T-helper 22 cell (primary cell): ENCODE results near the gene WSB2.
"Not testable (repeated sequence)": the region's sequence is repeated elsewhere in the genome, so short reads cannot be mapped to it uniquely, and the experiment has no call there.

Experiments used
- DNase-seq: peaks from one replicate; pipeline ENCODE4 v3.0.0-alpha.2; 2020; ENCODE audit warnings: low read depth

WSB2 gene

DNA sequence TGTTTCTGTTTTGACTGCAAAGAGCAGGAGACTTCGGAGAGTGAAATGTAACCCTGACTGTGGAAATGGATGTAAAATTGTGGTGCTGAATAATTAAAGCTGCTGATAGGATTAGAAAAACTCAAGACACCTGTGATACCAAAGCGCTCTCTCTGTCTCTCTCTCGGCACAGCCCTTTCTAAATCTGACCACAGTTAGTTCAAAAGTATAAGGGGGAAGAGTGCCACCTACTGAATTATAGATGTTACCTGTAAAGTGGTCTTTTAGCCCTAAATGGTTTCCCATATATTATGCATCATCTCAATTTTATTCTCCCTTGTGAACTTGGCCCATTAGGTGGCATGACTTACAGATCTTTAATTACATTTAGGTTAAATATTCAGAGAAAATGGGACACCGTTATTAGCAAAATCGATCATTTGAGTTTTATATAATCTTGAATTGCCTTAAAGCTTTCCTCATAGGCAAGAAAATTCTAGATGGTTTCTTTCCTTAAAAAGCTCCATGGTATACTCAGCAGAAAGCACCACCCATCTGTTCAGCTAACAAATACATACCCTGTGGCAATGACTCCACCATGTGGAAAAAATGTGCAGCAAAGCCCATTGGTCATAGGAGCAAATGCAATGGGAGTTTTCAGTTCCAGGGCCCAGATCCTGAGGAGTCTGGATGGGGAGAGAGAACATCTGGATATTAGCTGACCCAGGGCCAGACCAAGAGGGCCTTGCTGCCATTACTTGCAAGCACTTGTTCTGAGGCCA, 26.4 kb downstream of the WSB2 start:
- no peak for DNase-seq

DNA sequence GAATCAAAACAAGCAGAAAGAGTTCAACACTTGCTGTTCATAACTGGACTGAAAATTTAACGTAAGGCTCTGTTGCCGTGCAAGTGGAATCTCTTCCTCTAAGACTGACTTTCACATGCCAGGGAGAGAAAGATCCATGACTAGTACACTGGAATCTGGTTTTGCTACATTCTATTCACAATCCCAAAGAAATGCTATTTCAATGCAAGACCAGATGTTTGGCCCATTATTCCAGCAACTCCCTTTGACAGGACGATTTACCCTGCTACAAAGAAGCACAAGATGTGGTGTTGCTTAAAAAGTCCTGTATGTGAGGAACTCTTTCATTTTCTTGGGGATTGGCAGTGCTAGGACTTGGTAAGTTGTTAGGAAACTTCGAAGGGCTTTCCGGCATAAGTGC, 27.1 kb downstream of the WSB2 start:
- DNase-seq, result no peak

DNA sequence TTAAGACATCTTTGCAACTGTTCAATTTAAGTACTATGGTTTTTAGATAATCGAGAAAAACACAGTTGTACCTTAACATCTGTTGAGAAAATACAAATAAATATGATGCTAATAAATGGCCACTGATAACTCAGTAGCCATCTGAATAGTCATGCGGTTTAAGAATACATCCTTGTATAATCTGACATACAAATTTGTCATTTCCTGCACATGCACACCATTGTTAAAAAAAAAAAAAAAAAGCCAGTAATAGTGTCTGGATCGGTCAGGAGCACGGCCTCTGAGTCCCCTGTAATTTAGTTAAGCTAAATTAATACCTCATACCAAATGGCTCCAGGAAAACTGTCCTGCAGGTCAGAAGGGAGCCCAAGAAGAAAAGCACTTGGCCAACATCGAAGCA, 27.7 kb downstream of the WSB2 start:
- DNase-seq, result no peak

DNA sequence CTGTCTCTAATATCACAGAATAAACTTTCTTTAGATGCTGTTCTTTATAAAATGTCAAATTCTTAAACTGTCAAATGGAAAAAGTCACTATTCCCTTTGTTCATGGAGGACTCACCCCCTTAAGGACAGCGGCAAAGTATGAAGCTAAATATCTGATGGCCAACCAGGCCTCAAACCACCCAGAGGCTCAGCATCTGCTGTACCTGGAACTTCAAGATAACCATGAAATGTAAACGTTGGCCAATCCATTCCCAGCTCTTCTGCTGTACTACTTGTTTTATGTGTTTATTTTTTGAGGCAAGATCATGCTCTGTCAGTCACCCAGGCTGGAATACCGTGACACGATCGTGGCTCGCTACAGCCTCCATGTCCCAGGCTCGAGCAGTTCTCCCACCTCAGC, 28.8 kb downstream of the WSB2 start:
- DNase-seq, result no peak

DNA sequence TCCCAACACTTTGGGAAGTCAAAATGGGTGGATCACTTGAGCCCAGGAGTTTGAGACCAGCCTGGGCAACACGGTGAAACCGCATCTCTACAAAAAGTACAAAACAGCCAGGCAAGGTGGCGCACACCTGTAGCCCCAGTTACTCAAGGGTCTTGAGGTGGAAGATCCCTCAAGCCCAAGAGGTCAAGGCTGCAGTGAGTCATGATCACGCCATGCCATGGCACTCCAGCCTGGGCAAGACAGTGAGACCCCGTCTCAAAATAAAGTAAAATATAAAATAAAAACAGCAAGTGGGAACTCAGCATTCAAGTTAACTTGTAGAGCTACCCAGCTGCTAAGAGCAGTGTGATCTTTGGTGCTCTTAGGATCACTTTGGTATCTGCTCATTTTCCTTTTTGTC, 31.8 kb downstream of the WSB2 start:
- DNase-seq, result no peak

DNA sequence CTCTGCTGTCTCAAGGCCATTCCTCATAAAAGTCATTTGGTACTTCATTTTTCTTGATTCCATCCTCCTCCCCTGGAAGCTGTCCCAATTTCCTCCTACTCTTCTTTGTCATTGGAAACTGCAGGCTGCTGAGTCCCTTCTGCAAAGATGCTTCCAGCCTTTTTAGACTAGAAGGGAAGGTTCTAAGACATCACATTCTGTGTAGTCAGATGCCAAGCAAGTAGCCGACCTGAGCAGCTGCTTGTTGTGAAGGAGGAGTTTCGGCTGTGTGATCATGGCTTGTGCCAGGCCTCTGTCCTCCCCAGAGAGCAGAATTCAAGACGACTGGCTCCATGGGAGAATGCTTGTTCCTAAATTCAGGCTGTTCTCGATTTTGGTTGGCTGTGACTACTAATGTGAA, 35.8 kb downstream of the WSB2 start:
- DNase-seq, result no peak

DNA sequence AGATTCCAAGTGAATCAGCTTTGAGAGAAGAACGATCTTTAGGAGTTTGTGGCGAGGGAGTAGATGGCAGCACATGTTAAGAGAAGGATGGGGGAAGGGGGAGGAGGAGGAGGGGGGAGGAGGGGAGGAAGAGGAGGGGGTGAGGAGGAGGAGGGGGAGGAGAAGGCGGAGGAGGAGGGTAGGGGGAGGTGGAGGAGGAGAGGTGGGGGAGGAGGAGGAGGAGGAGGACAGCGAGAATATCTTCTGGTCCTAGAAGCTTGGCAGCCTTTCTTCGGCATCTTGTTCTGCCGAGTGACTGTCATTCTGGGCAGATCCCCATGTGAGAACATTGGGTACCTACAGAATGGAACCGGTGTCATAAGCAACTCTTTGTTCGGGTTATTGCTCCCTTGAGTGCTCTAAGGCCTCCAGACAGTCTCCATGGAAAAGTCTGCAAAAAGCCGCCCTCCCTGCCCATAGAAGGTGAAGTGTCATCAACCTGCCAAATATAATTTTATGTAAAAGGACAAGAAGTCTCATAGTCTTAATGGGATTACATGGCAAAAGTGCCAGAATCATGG, 37.6 kb downstream of the WSB2 start:
- DNase-seq, result no peak

DNA sequence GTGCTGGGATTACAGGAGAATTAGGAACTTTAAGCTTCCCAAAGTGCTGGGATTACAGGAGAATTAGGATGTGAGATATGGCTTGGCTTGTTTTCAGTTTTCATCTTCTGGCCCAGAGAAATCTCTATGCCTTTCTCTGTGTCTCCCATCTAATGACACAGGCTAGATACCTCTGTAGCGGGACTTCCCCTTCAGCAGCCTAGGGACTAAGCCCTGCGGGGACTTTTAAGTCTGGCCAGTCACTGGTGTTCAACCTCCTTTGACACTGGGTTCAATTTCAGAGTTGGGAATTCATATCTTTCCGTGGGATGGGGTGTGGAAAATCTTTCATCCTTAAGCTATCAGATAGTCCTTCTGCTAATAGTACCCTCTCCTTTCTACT, 38.3 kb downstream of the WSB2 start:
- DNase-seq, result no peak

DNA sequence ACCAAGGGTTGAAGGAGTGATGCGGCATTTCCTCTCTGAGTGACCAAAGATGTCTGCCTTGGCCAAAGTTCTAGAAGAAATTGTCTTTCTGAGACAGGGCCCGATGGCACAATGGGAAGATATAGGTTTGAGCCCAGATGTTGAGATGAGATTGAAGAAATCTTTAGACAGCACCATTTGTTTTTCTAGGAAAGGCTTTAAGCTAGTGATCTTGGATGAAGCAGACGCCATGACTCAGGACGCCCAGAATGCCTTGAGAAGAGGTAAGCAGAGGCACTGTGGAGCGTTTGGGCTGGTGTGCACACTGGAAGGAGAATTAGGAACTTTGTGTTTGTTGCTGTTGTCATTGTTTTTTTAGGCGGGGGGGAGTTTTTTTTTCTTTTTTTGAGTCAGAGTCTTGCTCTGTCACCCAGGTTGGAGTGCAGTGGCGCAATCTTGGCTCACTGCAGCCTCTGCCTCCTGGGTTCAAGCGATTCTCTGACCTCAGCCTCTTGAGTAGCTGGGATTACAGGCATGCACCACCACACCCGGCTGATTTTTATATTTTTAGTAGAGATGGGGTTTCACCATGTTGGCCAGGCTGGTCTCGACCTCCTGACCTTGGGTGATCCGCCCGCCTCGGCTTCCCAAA, 38.8 kb downstream of the WSB2 start:
- DNase-seq, result not testable (repeated sequence)

DNA sequence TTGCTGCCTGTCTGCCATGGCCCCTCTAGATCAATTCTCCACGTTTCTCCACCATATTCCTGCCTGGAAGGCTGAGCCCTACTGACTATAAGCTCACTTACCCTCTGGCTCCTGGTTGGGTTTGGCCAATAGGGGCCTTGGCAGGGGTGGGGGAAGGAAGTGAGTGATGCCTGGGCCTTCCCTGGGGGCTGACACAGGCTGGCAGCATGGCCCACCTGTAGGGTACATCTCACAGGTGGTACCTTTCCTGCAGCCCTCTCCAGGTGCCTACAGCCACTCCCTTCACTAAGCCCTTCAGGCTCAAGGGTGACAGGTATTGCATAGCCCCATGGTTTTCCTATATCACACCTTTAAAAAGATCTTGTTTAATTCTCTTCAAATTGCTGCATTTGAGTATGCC, 40.9 kb downstream of the WSB2 start:
- DNase-seq, result no peak

DNA sequence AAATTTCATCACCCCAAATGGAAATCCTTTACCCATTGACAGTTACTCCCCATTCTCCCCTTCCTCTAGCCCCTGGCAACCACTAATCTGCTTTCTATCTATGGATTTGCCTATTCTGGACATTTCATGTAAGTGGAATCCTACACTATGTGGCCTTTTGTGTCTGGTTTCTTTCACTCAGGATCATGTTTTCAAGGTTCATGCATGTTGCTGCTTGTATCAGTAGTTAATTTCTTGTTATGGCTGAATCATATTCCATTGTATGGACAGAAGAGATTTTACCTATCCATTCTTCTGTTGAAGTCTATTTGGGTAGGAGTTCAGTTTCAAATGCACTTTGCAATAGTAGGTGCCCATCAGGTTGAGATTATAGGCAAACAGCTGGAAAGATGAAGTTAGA, 43.1 kb downstream of the WSB2 start:
- no peak for DNase-seq

DNA sequence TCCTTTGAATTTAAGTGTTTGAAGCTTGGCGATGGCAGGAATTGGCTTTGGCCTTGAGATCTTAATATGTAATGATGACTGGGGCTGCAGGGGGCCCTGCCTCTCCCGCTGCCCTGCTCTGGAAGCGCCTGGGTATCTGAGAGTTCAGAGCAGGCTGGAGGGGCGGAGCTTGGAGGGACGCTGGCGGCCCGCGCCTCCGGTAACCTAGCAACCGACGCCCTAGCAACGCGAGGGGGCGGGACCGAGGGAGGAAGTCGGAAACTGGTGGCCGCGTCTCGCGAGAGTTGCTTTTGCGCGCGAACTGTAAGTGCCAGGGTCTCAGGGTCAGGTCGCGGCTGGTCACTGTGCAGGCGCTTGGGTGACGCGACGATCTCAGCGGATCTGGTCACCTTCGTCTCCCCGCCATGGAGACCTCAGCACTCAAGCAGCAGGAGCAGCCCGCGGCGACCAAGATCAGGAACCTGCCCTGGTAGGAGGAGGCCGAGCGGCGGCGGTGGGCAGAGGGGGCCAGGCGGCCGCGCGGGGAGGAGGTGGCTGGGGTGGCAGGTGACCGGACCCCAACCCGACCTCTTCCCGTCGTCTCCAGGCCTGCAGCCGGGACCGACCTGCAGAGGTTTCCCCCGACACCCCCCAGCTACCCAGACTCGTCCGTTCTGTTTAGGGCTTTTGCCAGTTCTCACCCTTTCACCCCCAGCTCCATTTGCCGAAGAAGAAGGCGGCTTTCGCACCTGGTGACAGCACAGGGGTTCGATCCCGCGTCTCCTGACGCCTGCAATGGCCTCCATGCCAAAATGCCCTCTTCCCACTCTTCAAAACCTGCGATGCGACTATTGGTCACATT, 44.3 kb downstream of the WSB2 start, which contains the start of gene RFC5:
Gene RFC5, plus strand, starts transcription at position 280 of the 841 bp plus-strand sequence. Its CDS starts 125 bp downstream, at position 405.
- DNase-seq, result peak; percentile 94

DNA sequence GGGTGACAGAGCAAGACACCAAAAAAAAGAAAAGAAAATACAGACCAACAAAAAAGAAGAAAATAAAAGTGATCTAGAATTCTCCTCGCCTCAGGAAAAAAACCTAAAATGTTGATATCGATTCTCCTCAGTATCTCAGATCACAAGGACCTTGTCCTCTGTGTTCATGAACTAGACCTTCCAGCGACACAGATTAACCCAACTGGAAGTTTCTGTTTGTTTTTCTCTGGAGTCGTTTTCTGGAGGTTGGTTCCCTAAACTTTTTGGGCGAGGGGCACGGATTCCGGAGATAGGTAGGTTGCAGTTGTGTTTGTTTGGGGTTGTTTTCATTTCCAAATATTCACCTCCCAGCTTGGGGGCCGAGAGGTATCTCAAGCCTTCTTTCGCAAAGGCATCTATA, 45.0 kb downstream of the WSB2 start:
- no peak for DNase-seq

DNA sequence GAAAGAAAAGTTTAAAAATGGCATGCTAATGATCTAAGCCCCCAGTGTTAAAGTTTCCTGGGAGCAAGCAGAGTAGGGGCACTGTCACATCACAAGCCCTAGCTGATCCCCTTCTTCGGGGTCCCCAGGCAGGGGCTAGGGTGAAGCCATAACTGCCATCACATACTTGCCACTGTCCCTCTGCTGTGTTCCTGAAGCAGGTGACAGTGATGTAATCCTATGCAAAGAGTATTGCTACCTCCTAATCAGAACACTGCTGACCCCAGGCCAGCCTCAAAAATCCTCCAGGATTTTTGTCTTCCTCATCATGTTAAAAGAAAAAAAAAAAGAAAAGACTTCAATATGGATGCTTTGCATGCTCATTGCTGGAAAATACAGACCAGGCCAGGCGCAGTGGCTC, 45.7 kb downstream of the WSB2 start:
- DNase-seq, result no peak

DNA sequence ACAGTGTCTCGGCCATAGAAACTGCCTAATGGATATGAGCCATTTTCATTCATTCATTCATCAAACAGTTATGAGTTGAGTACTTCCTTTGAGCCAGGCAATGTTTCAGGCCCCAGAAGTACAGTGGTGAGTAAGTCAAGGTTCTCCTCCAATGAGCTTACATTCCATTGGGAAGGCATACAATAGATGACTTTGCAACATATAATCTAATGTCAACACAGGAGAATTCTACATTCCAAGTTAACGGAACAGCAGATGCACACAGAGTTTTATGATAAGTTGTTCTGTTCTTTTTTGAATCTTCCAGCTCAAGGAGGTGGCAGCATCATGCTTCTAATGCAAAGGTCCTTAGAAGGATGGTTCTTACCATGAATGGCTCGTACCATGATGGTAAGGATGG, 47.7 kb downstream of the WSB2 start:
- no peak for DNase-seq

DNA sequence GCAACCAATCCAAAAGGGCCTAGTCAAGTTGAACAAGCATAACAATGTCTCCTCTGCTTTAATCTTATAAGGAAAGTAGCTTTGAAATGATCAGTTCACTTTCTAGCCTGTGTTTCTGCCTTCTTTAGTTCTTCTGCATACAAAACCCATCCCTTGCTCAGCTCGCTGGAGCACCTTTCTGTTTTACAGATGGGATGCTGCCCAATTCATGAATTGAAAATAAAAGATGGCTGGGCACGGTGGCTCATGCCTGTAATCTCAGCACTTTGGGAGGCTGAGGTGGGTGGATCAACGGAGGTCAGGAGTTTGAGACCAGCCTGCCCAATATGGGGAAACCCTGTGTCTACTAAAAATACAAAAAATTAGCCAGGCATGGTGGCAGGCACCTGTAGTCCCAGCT, 49.0 kb downstream of the WSB2 start:
- DNase-seq, result no peak

DNA sequence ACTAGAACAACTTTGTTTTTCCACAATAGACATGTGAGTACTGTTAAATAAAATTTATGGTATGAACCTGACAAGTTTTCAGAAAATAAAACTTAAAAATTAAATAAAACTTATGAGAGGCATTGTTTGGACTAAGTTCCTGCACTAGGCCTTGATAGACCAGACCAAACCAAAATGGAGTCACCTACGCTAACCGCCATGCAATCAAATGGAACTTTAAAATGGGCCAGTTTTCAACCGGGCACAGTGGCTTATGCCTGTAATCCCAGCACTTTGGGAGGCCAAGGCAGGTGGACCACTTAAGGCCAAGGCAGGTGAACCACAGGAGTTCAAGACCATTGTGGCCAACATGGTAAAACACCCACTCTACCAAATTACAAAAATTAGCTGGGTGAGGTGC, 49.6 kb downstream of the WSB2 start:
- no peak for DNase-seq

DNA sequence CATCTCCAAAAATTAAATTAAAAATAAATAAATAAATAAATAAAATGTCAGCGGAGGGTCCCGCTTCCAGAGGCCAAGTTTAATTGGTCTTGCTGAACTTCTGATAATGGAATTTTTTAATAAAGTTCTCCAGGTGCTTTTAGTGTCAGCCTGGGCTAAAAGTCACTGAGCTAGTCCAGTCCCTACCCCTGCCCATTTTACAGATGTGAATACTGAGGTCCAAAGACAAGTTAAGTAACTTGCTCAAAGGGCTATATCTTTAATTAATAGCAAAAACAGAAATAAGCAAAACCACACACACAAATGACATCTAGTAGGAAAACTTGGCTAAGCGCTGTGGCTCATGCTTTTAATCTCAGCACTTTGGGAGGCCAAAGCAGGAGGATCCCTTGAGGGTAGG, 50.1 kb downstream of the WSB2 start:
- no peak for DNase-seq

DNA sequence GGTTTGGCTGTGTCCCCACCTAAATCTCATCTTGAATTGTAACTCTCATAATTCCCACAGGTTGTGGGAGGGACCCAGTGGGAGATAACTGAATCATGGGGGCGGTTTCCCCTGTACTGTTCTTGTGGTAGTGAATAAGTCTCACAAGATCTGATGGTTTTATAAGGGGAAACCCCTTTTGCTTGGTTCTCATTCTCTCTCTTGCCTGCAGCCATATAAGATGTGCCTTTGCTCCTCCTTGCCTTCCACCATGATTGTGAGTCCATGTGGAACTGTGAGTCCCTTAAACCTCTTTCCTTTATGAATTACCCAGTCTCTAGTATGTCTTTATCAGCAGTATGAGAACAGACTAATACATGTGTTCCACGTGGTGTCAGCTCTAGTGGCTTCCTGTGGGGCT, 61.2 kb downstream of the WSB2 start:
- DNase-seq, result not testable (repeated sequence)

DNA sequence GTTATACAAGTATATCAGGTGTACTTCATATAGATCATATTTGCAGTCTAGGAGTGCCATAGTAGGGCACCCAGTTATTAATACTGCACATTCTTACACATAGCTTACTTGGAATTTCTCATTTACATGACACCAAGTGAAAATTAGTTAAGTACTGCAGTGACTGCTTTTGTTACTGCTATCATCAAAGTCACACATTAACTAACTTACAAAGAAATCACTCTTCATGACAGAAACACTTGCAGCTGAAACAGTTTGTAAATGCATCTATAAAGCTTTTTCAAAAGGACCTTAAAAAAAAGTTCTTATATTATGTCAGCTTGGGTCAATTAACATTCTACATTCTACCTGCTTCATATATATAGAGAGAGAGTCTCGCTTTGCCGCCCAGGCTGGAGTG, 62.3 kb downstream of the WSB2 start:
- DNase-seq, result no peak

DNA sequence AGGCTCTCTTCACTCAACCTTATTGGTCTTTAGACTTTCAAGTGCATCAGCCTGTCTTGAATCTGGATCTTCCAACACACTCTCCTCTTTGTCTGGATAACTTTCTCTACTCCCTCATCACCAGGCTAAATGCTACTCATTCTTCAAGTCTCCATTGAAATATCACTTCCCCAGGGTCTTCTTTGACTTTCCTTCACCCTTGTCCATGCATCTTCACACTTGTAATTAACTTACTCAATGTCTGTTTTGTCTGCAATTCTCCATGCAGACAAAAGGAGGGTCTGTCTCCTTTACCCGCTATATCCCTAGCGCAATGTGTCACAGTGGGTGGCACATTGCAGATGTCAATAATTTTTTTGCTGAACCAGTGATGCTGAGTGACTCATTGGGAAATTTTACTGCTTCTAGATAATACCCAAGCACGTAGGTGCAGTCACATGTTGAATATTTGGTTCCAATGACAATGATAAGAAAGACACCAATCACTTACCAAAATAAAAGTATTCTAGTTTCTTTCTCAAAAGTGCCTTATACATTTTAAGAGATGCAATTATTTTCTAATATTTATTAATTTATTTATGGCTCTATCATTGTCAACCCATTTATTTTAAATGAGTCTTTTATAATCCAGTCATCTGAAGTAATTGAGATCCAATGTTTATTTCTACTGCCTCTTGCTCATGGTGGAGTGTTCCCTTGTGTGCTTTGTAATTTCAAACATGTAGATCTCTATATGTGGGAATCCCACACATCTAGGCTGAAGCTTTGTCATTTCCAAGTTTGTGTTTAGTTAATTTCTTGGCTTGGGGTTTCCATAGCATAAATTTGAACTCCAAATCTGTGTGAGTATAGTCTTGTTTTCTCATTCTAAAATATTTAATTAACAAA, 66.2 kb downstream of the WSB2 start:
- DNase-seq, result no peak
